IPS-18a (cell line): Measurements from ENCODE around the gene HOOK2.

Experiments
- H3K27ac ChIP-seq: one replicate; pipeline ENCODE4 v1.5.1; 2013; ENCODE audit warnings: low read length
- H3K27me3 ChIP-seq: one replicate; pipeline ENCODE4 v1.6.1; 2013; ENCODE audit warnings: mild to moderate bottlenecking, low read length; ENCODE audit not compliant: control insufficient read depth, insufficient read depth
- H3K36me3 ChIP-seq: one replicate; pipeline ENCODE4 v1.6.1; 2013; ENCODE audit warnings: low read depth, low read length; ENCODE audit not compliant: control insufficient read depth
- H3K4me1 ChIP-seq: one replicate; pipeline ENCODE4 v1.6.1; 2013; ENCODE audit warnings: low read depth, low read length; ENCODE audit not compliant: control insufficient read depth
- H3K4me3 ChIP-seq: one replicate; pipeline ENCODE4 v1.5.1; 2013; ENCODE audit warnings: low read length
- H3K9ac ChIP-seq: one replicate; pipeline ENCODE4 v1.6.1; 2013; ENCODE audit warnings: mild to moderate bottlenecking, low read length, moderate library complexity
- H3K9me3 ChIP-seq: one replicate; pipeline ENCODE4 v1.6.1; 2013; ENCODE audit warnings: low read depth, low read length; ENCODE audit not compliant: control insufficient read depth

The HOOK2 gene

DNA sequence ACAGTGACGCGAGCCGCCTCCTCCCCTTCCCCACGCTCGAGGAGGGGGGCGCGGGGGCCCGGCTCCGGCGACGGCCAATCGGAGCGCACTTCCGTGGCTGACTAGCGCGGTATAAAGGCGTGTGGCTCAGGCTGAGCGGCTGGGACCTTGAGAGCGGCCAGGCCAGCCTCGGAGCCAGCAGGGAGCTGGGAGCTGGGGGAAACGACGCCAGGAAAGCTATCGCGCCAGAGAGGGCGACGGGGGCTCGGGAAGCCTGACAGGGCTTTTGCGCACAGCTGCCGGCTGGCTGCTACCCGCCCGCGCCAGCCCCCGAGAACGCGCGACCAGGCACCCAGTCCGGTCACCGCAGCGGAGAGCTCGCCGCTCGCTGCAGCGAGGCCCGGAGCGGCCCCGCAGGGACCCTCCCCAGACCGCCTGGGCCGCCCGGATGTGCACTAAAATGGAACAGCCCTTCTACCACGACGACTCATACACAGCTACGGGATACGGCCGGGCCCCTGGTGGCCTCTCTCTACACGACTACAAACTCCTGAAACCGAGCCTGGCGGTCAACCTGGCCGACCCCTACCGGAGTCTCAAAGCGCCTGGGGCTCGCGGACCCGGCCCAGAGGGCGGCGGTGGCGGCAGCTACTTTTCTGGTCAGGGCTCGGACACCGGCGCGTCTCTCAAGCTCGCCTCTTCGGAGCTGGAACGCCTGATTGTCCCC is 16.1 kb upstream of the HOOK2 start, which contains the start of gene JUNB:
JUNB (plus strand) TSS at position 142 of the 706 bp plus-strand sequence; CDS start at position 428, 286 bp downstream.
- H3K4me1 ChIP-seq, result peaks cover 32% of the 10 kb centered on the region
- peaks cover 31% of the 10 kb centered on the region for H3K27me3 ChIP-seq
- H3K4me3 ChIP-seq, result peak within 1 kb of the TSS; percentile 72

GRCh38 chr19:12790628-12791344 is 15.4 kb upstream of the HOOK2 start:
- H3K36me3 ChIP-seq, result no peaks in the 10 kb centered on the region
- H3K4me1 ChIP-seq, result peaks cover 25% of the 10 kb centered on the region
- H3K9ac ChIP-seq, result peak overlapping the region; percentile 42
- H3K27ac ChIP-seq, result no peak overlapping the region
- peaks cover 31% of the 10 kb centered on the region for H3K27me3 ChIP-seq
- no peaks in the 10 kb centered on the region for H3K9me3 ChIP-seq
- peak overlapping the region; percentile 72 for H3K4me3 ChIP-seq

More for the DNA sequence above, 16.1 kb upstream of the HOOK2 start, which contains the start of gene JUNB:
- H3K9ac ChIP-seq, result peak within 1 kb of the TSS; percentile 62
- H3K9me3 ChIP-seq, result no peaks in the 10 kb centered on the region
- H3K27ac ChIP-seq, result no peak within 1 kb of the TSS
- no peaks in the 10 kb centered on the region for H3K36me3 ChIP-seq

DNA sequence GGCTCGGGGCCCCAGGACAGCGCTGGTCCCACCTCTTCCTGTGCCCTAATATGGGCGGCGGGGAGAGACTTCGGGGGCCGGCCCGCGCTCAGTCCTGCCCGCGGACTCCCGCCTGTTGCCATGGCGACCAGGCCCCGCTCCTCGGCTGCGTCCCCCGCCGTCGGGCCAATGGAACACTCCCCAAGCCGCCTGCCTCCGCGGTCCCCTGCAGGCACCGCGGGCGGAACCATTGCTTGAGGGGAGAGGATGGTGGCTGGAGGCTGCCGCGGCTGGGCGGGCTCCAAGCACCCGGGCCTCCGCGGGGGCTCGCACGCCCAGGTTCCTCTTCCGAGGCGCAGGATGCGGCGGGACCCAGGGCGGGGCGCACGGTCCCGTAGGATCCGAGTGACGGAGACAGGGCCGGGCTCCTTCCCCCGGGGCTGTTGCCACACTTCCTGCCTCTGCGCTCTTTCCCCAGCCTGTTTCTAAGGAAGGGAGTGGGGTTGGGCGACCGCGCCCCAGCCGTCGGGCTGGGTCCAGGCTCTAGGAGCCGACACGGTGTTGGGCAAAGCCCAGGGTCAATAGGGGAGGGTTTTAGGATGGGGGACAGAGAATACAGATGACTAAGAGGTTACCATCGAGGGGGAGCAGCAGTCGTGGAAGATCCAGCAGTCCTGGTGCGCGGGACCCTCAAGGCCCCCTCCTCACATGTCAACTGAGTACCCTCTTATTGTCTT is 14.7 kb upstream of the HOOK2 start:
- H3K27me3 ChIP-seq, result peaks cover 31% of the 10 kb centered on the region
- H3K36me3 ChIP-seq, result no peaks in the 10 kb centered on the region
- H3K4me3 ChIP-seq, result peak overlapping the region; percentile 72
- H3K9me3 ChIP-seq, result no peaks in the 10 kb centered on the region
- H3K9ac ChIP-seq, result peak overlapping the region; percentile 42
- H3K4me1 ChIP-seq, result peaks cover 24% of the 10 kb centered on the region
- no peak overlapping the region for H3K27ac ChIP-seq

DNA sequence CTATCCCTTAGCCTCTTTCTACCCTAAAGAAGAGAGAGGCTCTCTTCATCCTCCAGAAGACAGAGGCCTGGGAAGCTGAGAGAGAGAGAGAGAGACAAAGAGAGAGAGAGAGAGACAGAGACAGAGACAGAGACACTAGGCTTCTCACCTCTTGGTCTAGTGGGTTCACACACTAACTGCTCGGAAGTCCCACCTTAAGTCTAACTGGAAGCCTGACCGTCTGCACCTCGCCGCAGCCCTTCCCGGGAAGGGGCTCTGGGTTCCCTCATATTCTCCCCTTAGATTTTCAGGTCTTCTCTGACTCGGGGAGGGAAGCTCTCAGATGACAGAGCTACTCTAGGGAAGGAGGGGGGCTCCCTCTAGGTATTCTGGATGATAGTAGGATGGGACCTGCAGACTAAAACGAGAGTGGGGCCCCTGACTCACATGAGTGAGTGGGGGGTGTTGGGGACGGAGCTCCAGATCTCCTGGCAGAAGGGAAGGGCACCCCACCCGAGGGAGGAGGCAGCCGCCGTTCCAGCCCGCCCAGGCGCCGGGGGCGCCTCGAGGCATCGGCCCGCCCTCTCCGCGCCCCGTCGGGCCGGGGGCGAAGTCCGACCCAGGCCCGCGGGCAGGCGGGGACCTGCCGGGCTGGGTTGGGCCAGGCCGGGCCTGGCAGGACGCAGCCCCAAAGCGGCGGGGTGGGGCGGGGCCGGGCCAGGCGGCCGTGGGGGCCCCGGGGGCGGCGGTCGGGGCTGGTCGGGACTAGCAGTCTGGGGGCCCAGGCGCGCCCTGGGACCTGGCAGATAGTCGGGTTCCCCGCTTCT is 13.9 kb upstream of the HOOK2 start:
- Histone ChIP-seq H3K27ac (no peak overlapping the region), H3K9me3 (no peaks in the 10 kb centered on the region), H3K4me1 (peaks cover 24% of the 10 kb centered on the region), H3K36me3 (no peaks in the 10 kb centered on the region), H3K9ac (no peak overlapping the region), H3K4me3 (peak overlapping the region; percentile 72), H3K27me3 (peaks cover 31% of the 10 kb centered on the region)

DNA sequence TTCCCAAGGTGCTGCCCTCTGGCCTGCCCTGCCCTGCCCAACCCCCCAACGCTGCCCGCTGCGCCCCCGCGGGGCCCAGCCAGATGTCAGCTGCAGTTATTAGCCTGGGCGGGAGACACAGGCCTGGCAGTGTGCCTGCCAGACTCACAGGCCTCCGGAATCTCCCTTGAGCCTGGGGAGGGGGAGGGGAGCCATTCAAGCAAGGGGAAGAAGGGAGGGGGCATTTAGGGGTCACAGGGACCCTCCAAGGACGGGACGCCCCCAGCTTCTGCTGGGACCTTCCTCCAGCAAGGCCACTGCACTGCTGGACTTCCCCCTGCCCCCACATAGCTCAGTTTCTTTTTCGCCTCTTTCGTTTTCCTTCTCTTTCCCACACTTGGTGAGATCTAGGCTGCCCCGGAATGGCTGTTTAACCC is 13.3 kb upstream of the HOOK2 start:
- H3K4me1 ChIP-seq, result peaks cover 21% of the 10 kb centered on the region
- peak overlapping the region; percentile 72 for H3K4me3 ChIP-seq
- H3K9ac ChIP-seq, result no peak overlapping the region
- H3K27me3 ChIP-seq, result peaks cover 31% of the 10 kb centered on the region
- no peaks in the 10 kb centered on the region for H3K9me3 ChIP-seq
- no peak overlapping the region for H3K27ac ChIP-seq
- no peaks in the 10 kb centered on the region for H3K36me3 ChIP-seq

- Histone ChIP-seq H3K9ac (no peak overlapping the region), H3K9me3 (no peaks in the 10 kb centered on the region), H3K36me3 (no peaks in the 10 kb centered on the region), H3K4me1 (peaks cover 26% of the 10 kb centered on the region), H3K27me3 (peaks cover 29% of the 10 kb centered on the region), H3K27ac (no peak overlapping the region), H3K4me3 (peak overlapping the region; percentile 72)
These were observed 12.8 kb upstream of the HOOK2 start for GRCh38 chr19:12788042-12788681.

- Histone ChIP-seq H3K9ac (no peak overlapping the region), H3K9me3 (no peaks in the 10 kb centered on the region), H3K36me3 (no peaks in the 10 kb centered on the region), H3K4me3 (no peak overlapping the region), H3K27me3 (peaks cover 22% of the 10 kb centered on the region), H3K27ac (no peak overlapping the region), H3K4me1 (peaks cover 26% of the 10 kb centered on the region)
These were observed 12.1 kb upstream of the HOOK2 start for GRCh38 chr19:12787458-12787857.

- H3K4me3 ChIP-seq, result no peak overlapping the region
- H3K27ac ChIP-seq, result no peak overlapping the region
- H3K4me1 ChIP-seq, result peaks cover 26% of the 10 kb centered on the region
- H3K9me3 ChIP-seq, result no peaks in the 10 kb centered on the region
- no peaks in the 10 kb centered on the region for H3K36me3 ChIP-seq
- H3K27me3 ChIP-seq, result peaks cover 17% of the 10 kb centered on the region
- H3K9ac ChIP-seq, result no peak overlapping the region
These were observed 11.6 kb upstream of the HOOK2 start for GRCh38 chr19:12786952-12787351.

DNA sequence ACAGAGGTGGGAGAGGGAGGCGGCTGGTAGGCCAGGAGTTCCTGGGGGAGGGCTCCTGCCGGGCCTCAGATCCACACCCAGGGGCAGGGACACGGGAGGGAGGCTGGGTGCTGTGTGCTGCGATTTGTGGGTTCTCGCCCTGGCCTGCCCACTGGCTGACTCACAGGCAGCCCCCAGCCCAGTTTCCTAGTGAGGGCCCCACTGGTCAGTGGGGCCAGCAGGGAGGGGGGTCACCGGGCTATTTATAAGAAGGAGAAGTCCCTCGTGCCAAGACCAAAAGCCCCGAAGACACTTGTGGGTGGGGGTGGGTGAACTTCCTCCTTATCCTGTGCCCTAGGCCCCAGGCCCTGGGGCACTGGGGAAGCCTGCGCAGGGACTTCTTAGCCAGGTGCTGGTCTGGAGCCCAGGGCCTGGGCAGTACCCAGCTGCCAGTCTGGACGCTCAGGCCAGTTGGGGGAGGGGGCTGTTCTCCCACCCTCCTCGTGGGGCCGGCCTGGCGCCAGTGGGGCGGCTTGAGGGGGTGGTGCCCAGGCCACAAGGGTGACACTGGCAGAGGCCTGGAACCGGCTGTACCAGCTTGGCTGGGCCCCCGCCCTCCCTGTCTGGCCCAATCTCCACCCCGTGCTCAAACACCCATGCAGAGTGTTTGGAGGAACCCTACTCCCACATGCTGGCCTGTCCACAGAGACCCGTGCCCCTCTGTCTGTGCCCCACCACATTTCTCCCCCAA is 11.0 kb upstream of the HOOK2 start:
- no peak overlapping the region for H3K9ac ChIP-seq
- peaks cover 26% of the 10 kb centered on the region for H3K4me1 ChIP-seq
- no peak overlapping the region for H3K4me3 ChIP-seq
- H3K27me3 ChIP-seq, result peaks cover 11% of the 10 kb centered on the region
- H3K36me3 ChIP-seq, result no peaks in the 10 kb centered on the region
- no peaks in the 10 kb centered on the region for H3K9me3 ChIP-seq
- no peak overlapping the region for H3K27ac ChIP-seq

- Histone ChIP-seq H3K27ac (no peak overlapping the region), H3K4me1 (peaks cover 19% of the 10 kb centered on the region), H3K27me3 (peaks cover 3% of the 10 kb centered on the region), H3K9me3 (no peaks in the 10 kb centered on the region), H3K9ac (no peak overlapping the region), H3K36me3 (no peaks in the 10 kb centered on the region), H3K4me3 (no peak overlapping the region)
These were observed 10.2 kb upstream of the HOOK2 start for GRCh38 chr19:12785431-12786031.
